IPS DF 6.9 (cell line): ENCODE data around the gene HTR7.
"Not testable (repeated sequence)": the region's sequence is repeated elsewhere in the genome, so short reads cannot be mapped to it uniquely, and the experiment has no call there.

Source experiments
- DNase-seq: peaks from one replicate; pipeline ENCODE4 v3.0.0-alpha.2; 2013; ENCODE audit warnings: low read depth, low spot score
- H3K27ac ChIP-seq: one replicate; pipeline ENCODE4 v1.5.1; 2013; ENCODE audit warnings: low read length, control low read depth
- H3K27me3 ChIP-seq: 2 replicates; pipeline ENCODE4 v1.6.1; 2013; ENCODE audit warnings: mild to moderate bottlenecking, low read length; ENCODE audit not compliant: control insufficient read depth, insufficient read depth
- H3K36me3 ChIP-seq: 2 replicates; pipeline ENCODE4 v1.6.1; 2013; ENCODE audit warnings: low read length; ENCODE audit not compliant: control insufficient read depth, insufficient read depth
- H3K4me1 ChIP-seq: 2 replicates; pipeline ENCODE4 v1.6.1; 2013; ENCODE audit warnings: low read length; ENCODE audit not compliant: control insufficient read depth, insufficient read depth
- H3K4me3 ChIP-seq: 2 replicates; pipeline ENCODE4 v1.5.1; 2013; ENCODE audit warnings: mild to moderate bottlenecking, low read length
- H3K9me3 ChIP-seq: 2 replicates; pipeline ENCODE4 v1.6.1; 2013; ENCODE audit warnings: low read length, inconsistent platforms; ENCODE audit not compliant: control insufficient read depth, insufficient read depth
- WGBS: extraction: QIAGEN DNeasy Blood & Tissue Kit; methylation state at CpG from one replicate; pipeline ENCODE4 v1.1.7; 2013; ENCODE audit warnings: mixed read lengths, missing lambda C conversion rate; ENCODE audit not compliant: insufficient read length, insufficient coverage; 5-methylcytosine and 5-hydroxymethylcytosine counted together

Gene HTR7

DNA sequence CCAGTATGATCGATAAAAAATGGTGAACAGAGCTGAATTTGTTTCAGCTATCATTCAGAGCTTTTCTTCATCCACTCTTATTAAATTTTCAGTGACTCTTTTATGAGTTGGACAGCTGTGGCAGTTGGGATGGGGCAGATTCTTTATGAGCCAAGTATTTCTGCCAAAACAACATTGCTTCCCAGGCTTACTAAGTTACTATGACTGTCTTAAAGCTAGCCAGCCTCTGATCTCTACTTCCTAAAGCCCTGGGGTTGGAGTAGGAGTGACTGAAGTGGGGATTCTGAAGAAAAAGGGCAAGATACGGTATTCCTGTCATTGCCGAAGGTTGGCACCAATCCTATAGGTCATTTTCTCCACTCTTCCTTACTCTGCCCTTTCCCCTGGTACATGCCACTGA is 26.6 kb upstream of the HTR7 start:
- no peaks in the 10 kb centered on the region; the same call in 1 of the 2 replicates for H3K36me3 ChIP-seq

DNA sequence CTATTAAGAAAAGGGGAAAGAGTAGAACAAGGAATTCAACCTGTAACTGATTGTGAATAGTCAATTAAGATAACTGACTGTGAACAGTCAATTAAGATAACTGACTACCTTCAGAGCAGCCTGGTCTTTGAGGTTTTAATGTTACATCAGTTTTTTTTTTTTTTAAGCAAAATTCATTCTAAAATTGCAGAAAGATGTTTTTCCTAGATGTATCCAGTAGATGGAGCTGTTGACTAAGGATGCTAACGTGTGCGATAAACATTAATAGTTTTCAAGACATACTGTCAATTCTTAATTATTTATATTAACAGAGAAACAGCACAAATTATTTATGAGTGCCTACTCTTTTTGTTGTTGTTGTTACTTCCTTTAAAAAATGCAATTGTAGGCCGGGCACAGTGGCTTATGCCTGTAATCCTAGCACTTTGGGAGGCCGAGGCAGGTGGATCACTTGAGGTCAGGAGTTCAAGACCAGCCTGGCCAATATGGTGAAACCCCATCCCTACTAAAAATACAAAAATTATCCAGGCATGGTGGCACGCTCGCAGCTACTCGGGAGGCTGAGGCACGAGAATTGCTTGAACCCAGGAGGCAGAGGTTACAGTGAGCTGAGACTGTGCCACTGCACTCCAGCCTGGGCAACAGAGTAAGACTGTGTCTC is 22.4 kb upstream of the HTR7 start:
- H3K27ac ChIP-seq, H3K36me3 ChIP-seq, H3K4me1 ChIP-seq, H3K27me3 ChIP-seq, H3K4me3 ChIP-seq, H3K9me3 ChIP-seq, DNase-seq: not testable (repeated sequence)
- no CpG with 5 or more reads among the region's 8 CpGs for WGBS

More for the DNA sequence above, 26.6 kb upstream of the HTR7 start:
- Histone ChIP-seq H3K27me3 (no peaks in the 10 kb centered on the region), H3K27ac (no peak overlapping the region), H3K9me3 (no peaks in the 10 kb centered on the region), H3K4me1 (no peaks in the 10 kb centered on the region), H3K4me3 (no peak overlapping the region)
- no CpG with 5 or more reads among the region's 3 CpGs for WGBS
- DNase-seq = no peak

DNA sequence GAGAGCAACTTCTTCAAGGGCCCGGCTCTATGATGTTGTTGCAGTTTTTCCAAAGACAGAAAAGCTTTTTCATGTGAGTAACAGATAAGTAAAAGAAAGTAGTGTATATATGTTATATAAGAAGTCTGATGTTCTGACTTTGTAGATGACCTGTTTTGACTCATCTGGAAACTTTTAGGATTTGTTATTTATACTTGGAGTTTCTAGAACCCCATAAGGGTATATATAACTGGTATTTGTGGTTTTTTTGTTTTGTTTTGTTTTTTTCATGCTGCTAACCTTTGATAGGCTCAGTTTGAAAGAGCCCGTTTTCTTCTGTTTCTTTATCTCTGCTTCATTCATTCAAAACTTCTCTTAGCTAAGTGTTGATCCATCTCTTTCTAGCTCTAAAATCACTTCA is 21.2 kb upstream of the HTR7 start:
- no peak overlapping the region for H3K27ac ChIP-seq
- no CpG with 5 or more reads among the region's 2 CpGs for WGBS
- peaks cover 7% of the 10 kb centered on the region; the same call in 1 of the 2 replicates for H3K36me3 ChIP-seq

DNA sequence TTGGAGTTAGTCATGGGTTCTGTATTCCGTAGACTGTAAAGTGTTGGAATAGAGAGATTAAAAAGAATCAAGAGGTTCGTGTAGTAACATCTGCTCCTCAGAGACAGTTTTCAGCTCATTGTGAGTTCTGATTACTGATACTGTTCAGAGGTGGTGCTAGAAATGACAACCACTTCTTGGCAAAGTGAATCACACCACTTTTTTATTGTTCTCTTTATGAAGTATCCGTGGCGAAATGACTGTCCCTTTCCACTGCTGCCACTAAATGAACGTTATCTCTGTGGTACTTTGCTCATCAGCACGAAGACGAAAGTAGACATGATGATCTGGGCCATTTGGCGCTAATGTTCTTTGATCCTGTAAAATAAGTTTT is 14.8 kb upstream of the HTR7 start:
- Histone ChIP-seq H3K4me1 (no peaks in the 10 kb centered on the region), H3K27ac (no peak overlapping the region), H3K9me3 (no peaks in the 10 kb centered on the region), H3K36me3 (peaks cover 7% of the 10 kb centered on the region; the same call in 1 of the 2 replicates), H3K4me3 (peak overlapping the region; percentile 93; the same call in 1 of the 2 replicates), H3K27me3 (no peaks in the 10 kb centered on the region)
- no CpG with 5 or more reads among the region's 8 CpGs for WGBS
- DNase-seq = no peak

More for the DNA sequence above, 21.2 kb upstream of the HTR7 start:
- Histone ChIP-seq H3K4me3 (no peak overlapping the region), H3K4me1 (no peaks in the 10 kb centered on the region), H3K9me3 (no peaks in the 10 kb centered on the region), H3K27me3 (no peaks in the 10 kb centered on the region)
- no peak for DNase-seq

DNA sequence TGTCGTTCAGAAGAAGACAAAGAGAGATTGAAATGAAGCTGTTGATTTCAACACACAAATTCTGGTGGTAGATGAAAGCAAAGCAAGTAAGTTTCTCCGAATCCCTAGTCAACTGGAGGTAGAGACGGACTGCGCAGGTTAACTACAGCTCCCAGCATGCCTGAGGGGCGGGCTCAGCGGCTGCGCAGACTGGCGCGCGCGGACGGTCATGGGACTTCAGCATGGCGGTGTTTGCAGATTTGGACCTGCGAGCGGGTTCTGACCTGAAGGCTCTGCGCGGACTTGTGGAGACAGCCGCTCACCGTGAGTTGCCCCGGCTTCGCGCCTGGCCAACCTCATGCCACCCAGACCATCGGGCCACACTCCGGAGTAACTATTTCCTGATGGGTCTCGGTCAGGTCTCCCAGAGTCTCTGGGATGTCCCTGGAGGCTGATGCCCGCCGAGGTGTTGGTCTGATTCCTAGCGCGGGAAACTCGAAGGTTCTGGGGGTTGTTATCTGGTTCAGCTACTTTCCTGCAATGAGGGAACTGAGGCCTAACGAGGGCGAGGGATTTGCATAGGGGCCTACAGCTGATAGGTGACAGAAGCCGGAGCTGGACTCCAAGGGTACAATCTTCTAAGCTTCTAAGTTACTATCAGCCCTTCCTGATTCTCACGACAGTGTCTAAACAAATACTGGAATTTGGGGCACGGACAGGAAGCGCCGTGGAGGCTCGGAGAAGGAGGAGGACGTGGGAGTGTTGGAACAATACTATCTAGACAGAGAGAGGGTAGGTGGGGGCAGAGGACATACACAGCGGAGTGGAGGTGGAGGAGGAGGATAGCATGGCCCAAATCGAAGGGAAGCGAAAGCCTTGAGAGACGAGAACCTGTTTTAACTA is 14.2 kb upstream of the HTR7 start, which contains the start of gene RPP30:
Gene RPP30 (plus strand): TSS at position 209 of the 882 bp plus-strand sequence. CDS start 13 bp downstream, at position 222.
- Histone ChIP-seq H3K4me1 (no peaks in the 10 kb centered on the region), H3K27ac (no peak within 1 kb of the TSS), H3K4me3 (peak within 1 kb of the TSS; percentile 93), H3K27me3 (no peaks in the 10 kb centered on the region), H3K9me3 (no peaks in the 10 kb centered on the region), H3K36me3 (0 out of 2 replicates have a peak, but pooled peaks cover 4% of the 10 kb centered on the region)
- no CpG with 5 or more reads among the region's 43 CpGs for WGBS
- DNase-seq = no peak

DNA sequence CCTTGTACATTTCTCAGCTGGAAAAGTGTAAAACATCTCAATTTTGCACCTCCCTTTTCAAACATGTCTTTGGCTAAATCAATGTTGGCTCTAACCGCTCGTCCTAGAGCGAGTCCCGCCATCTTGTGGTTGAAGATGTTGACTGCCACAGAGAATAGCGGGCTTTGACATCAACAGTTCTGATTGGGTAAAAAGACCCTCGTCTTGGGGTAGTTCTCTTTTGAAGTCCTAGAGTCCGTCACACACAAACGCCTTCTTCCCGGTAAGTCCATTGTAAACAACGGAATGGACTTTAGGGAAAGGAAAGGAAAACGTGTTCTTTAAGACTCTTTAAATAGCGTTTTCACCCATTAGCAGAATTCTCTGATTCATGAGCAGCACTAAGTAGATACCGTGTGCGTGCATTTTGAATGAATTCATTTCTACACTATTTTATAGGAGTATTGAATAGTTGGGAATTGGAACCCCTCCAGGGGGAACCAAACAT is 13.5 kb upstream of the HTR7 start:
- Histone ChIP-seq H3K36me3 (0 out of 2 replicates have a peak, but pooled peaks cover 3% of the 10 kb centered on the region), H3K9me3 (no peaks in the 10 kb centered on the region), H3K4me1 (no peaks in the 10 kb centered on the region), H3K27me3 (no peaks in the 10 kb centered on the region), H3K27ac (no peak overlapping the region), H3K4me3 (peak overlapping the region; percentile 93; the same call in 1 of the 2 replicates)
- WGBS = no CpG with 5 or more reads among the region's 14 CpGs
- peak; percentile 68 for DNase-seq

DNA sequence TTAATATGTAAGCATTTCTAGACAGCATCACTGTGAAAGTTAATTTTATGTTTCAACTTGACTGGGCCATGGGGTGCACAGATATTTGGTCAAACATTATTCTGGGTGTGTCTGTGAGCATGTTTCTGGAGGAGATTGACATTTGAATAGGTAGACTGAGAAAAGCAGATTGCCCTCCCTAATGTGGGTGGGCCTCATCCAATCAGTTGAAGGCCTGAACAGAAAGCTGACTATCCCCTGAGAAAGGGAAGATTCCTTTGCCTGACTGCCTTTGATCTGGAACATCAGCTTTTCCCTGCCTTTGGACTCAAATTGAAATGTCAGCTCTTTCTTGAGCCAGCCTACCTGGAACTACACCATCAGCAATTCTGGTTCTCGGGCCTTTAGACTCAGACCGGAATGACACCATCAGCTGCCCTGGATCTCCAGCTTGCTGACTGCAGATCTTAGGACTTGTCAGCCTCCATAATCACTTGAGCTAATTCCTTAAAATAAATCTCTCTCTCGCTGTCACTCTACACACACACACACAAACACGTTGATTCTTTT is 8.3 kb upstream of the HTR7 start:
- H3K9me3 ChIP-seq = no peaks in the 10 kb centered on the region
- no peak overlapping the region for H3K27ac ChIP-seq
- no peak overlapping the region for H3K4me3 ChIP-seq
- H3K27me3 ChIP-seq = no peaks in the 10 kb centered on the region
- no peak for DNase-seq
- no peaks in the 10 kb centered on the region for H3K4me1 ChIP-seq
- WGBS = 100% methylated on average over 2 of the region's 4 CpGs
- H3K36me3 ChIP-seq = no peaks in the 10 kb centered on the region

DNA sequence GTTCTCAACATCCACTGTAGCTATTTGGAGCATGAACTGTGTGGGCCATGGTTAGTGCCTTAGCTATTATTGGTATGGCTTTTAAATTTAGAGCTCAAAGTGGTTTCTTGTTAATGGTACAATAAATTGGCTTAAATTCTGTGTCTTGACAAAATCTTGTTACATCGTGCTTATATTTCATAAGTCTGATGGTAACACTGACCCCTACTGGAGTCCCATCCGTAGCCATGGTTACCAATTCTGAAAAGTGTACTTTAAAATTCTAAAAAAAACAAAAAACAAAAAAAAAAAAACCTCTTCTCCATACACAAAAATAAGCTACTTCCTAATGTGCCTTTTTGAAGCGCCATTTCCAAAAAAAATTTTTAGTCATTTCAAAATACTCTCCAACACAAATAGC is 7.6 kb upstream of the HTR7 start:
- H3K4me1 ChIP-seq = no peaks in the 10 kb centered on the region
- H3K27ac ChIP-seq = no peak overlapping the region
- H3K4me3 ChIP-seq = no peak overlapping the region
- H3K9me3 ChIP-seq = no peaks in the 10 kb centered on the region
- no peak for DNase-seq
- H3K36me3 ChIP-seq = no peaks in the 10 kb centered on the region
- H3K27me3 ChIP-seq = no peaks in the 10 kb centered on the region
- 100% methylated on average over 1 of the region's 3 CpGs for WGBS

DNA sequence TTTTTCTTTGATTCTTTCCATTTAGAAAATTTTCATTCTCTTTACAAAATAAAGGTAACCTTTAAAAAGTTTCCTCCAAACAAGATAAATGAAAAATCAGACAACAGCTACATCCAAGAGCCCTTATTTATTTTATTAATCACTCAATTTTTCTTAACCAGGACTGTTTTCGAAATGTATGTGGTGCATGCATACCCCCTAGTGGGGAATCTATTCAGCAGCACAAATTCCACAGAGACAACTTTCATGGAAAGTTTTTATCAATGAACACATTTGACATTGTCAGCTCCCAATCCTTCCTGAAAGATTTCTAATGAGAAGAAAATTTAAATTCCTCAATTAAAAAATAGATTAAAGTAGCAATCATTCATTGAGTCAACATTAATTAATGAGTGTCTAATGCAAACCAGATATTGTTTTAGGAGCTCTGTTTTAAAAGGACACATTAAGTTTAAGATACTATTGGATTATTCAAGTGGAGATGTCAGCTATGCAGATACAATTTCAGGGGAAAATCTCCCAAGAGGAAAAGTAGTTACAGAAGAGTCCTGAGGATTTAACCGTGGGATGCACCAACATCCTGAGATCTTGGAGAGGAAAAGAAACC is 5.2 kb upstream of the HTR7 start:
- Histone ChIP-seq H3K27ac (no peak overlapping the region), H3K9me3 (no peaks in the 10 kb centered on the region), H3K4me3 (no peak overlapping the region), H3K36me3 (no peaks in the 10 kb centered on the region), H3K27me3 (no peaks in the 10 kb centered on the region), H3K4me1 (no peaks in the 10 kb centered on the region)
- DNase-seq = no peak
- no CpG with 5 or more reads among the region's 2 CpGs for WGBS

DNA sequence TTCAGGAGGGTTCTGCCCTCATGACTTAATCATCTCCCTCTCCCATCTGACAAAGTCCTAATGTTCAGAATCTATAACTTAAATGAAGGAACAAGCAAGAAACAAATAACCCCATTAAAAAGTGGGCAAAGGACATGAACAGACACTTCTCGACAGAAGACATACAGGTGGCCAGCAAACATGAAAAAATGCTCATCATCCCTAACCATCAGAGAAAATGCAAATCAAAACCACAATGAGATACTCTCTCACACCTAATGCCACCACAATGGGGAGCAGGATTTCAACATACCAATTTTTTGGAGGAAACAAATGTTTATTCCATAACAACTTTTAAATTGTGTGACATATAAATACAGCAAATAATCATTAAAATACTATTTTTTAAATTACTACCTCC is 3.0 kb upstream of the HTR7 start:
- no peak for DNase-seq
- Histone ChIP-seq H3K4me3 (no peak overlapping the region), H3K27ac (no peak overlapping the region), H3K4me1 (no peaks in the 10 kb centered on the region), H3K9me3 (no peaks in the 10 kb centered on the region), H3K27me3 (peaks cover 10% of the 10 kb centered on the region), H3K36me3 (no peaks in the 10 kb centered on the region)
- WGBS = no CpG with 5 or more reads among the region's 1 CpG
